Heart right ventricle (tissue), 16 donors: ENCODE results near the gene PCP2. TPM values are rescaled to one million over a fixed set of nuclear protein-coding genes. Genes with fewer than 3 reads are reported as not detected.

Source experiments
- ATAC-seq, 8 donors: fragments of 200-7000 bp; cut with Tn5 transposase; one replicate each; pipeline ENCODE4 v1.9.1; 2020; ENCODE audit warnings: mild to moderate bottlenecking in 8 of 8, moderate library complexity in 8 of 8, moderate number of reproducible peaks in 1 of 8
- DNase-seq, 2 donors: peaks; one replicate each; pipeline ENCODE4 v3.0.0-alpha.2; 2020
- H3K27ac ChIP-seq, 10 donors: fragments of 200-600 bp; sonication (generic) in 2 of 10; one replicate each; pipeline versions ENCODE4 v1.5.0 to v1.8.0; 2020 to 2022; ENCODE audit warnings: mild to moderate bottlenecking in 3 of 10
- H3K27me3 ChIP-seq, 7 donors: fragments of 200-600 bp; one replicate each; pipeline ENCODE4 v1.8.0; 2021 to 2022; ENCODE audit warnings: mild to moderate bottlenecking in 2 of 7
- H3K36me3 ChIP-seq, 9 donors: fragments of 200-600 bp; sonication (generic) in 1 of 9; one replicate each; pipeline versions ENCODE4 v1.5.0 to v1.8.0; 2020 to 2022; ENCODE audit warnings: mild to moderate bottlenecking in 2 of 9
- H3K4me1 ChIP-seq, 9 donors: fragments of 200-600 bp; sonication (generic) in 1 of 9; one replicate each; pipeline versions ENCODE4 v1.5.0 to v1.8.0; 2020 to 2022; ENCODE audit warnings: mild to moderate bottlenecking in 4 of 9
- H3K4me3 ChIP-seq, 10 donors: fragments of 200-600 bp; sonication (generic) in 2 of 10; one replicate each; pipeline versions ENCODE4 v1.5.0 to v1.8.0; 2020 to 2022; ENCODE audit warnings: mild to moderate bottlenecking in 7 of 10, moderate library complexity in 2 of 10
- H3K9me3 ChIP-seq, 11 donors: fragments of 200-600 bp in 10 of 11; sonication (generic) in 2 of 11; one replicate each; pipeline versions ENCODE4 v1.5.0 to v1.8.0; 2013 to 2022; ENCODE audit warnings: mild to moderate bottlenecking in 2 of 11, control low read depth in 1 of 11, moderate library complexity in 1 of 11
- CTCF ChIP-seq, 9 donors: fragments of 200-600 bp; sonication (generic) in 2 of 9; IDR thresholded peaks; one replicate each; pipeline versions ENCODE4 v1.5.0 to v1.8.0; 2021 to 2022; ENCODE audit warnings: antibody characterized with exemption in 9 of 9, mild to moderate bottlenecking in 5 of 9, moderate library complexity in 1 of 9
- WGBS, 2 donors: extraction: QIAGEN DNeasy Blood & Tissue Kit; methylation state at CpG; one replicate each; pipeline ENCODE4 v1.1.7; 2013; ENCODE audit warnings: inconsistent platforms in 1 of 2; 5-methylcytosine and 5-hydroxymethylcytosine counted together
- intact Hi-C, 10 donors: fragments of 100-400 bp; cut with DNase I; formaldehyde crosslinking; loops; one replicate each; pipeline versions ENCODE4 v1.11.1 to v1.14.2; 2022
- polyA plus RNA-seq, 2 donors: library from polyadenylated mRNA; stranded (reverse); fragments of 200-250 nt; gene quantifications; one replicate each; pipeline ENCODE4 v1.2.3, GENCODE V29; 2013
- total RNA-seq, 10 donors: library from RNA; stranded (reverse); fragmentation: NEBNext Ultra II Directional in 3 of 10; extraction: Animal tissue kit (Norgen Biotek cat#: 25700) in 3 of 10; gene quantifications; one replicate each; pipeline versions ENCODE4 v1.2.1 to v1.2.4, GENCODE V29; 2021 to 2023
- donor health status: Arrhythmogenic right ventricular cardiomyopathy.
- donor health status: ischemic (EF 13 %, LVEDD 7.1; RV severe dilation, severe dysfunction).
- donor health status: healthy with polysubstance abuse.
- donor health status: DM: no; HTN: yes; CAD: no.
- donor health status: DM: no; HTN: no; CAD: no.
- donor health status: ischemic (EF 25% LVEDD 6.9; RV normal size, moderate dysfunction).
- donor health status: ischemic (EF 25% LVEDD 5.7; RV mildly dilated, moderate dysfunction).
- donor health status: healthy.
- donor health status: DM: yes; HTN: yes; CAD: no.
- donor health status: Ischemic cardiomyopathy.
- donor health status: ischemic (EF 35%, LVEDD 5.7; RV mildly dilated, moderate dysfunction).
- donor health status: nonischemic (EF 11% LVEDD 7.7; RV severe dilation, severe dysfunction).
- donor health status: DM: yes; HTN: yes; CAD: no.
- donor health status: PGD.
- donor health status: ischemic (EF 29% LVEDD 5.4; RV normal size, mild dysfunction).
- donor health status: nonischemic (EF 23%, LVEDD 6.1; RV moderate dilation, normal function).

The PCP2 gene
- total and polyA plus RNA-seq, 12 donors: 0.35 to 3.8 (median 1.6) TPM; not detected in 2

- whole genome bisulfite sequencing, 2 donors: 87 to 88% methylated on average over 12 of the region's 12 CpGs
- no peak for DNase-seq
Measured at GRCh38 chr19:7617172-7617571, 16.3 kb downstream of the PCP2 start.

GRCh38 chr19:7614859-7615741 lies 18.4 kb downstream of the PCP2 start:
- Histone ChIP-seq H3K36me3 (peaks cover 0 to 28% (median 8%) of the 10 kb centered on the region in 9 donors), H3K4me3 (no peak overlapping the region), H3K27ac (no peak overlapping the region), H3K4me1 (peaks cover 0 to 11% (median 2%) of the 10 kb centered on the region in 9 donors), H3K27me3 (peaks cover 0 to 6% (median 0%) of the 10 kb centered on the region in 7 donors), H3K9me3 (no peaks in the 10 kb centered on the region)
- WGBS, 2 donors: 79 to 84% methylated on average over 57 to 59 of the region's 59 CpGs
- intact Hi-C loops: no loop called here
- no peak for ATAC-seq
- no peak for DNase-seq
- no peak for TF ChIP-seq CTCF (IDR thresholded peaks at IDR 0.05)

More at GRCh38 chr19:7617172-7617571, 16.3 kb downstream of the PCP2 start:
- Histone ChIP-seq H3K27ac (no peak overlapping the region), H3K4me3 (no peak overlapping the region), H3K4me1 (peaks cover 0 to 11% (median 2%) of the 10 kb centered on the region in 9 donors), H3K9me3 (no peaks in the 10 kb centered on the region), H3K27me3 (no peaks in the 10 kb centered on the region), H3K36me3 (peaks cover 0 to 49% (median 26%) of the 10 kb centered on the region in 9 donors)
- intact Hi-C loops: no loop called here
- no peak for TF ChIP-seq CTCF (IDR thresholded peaks at IDR 0.05)
- no peak for ATAC-seq

- Histone ChIP-seq H3K4me1 (no peaks in the 10 kb centered on the region), H3K4me3 (no peak overlapping the region), H3K9me3 (no peaks in the 10 kb centered on the region), H3K36me3 (peaks cover 0 to 4% (median 0%) of the 10 kb centered on the region in 9 donors), H3K27me3 (peaks cover 0 to 6% (median 0%) of the 10 kb centered on the region in 7 donors), H3K27ac (no peak overlapping the region)
- DNase-seq (no peak), ATAC-seq (no peak)
- intact Hi-C loops: no loop called here
- WGBS, 2 donors: 88 to 91% methylated on average over 71 to 81 of the region's 81 CpGs
- TF ChIP-seq CTCF (IDR thresholded peaks at IDR 0.05): no peak
Measured at GRCh38 chr19:7612282-7613274, 20.9 kb downstream of the PCP2 start.
